ENCODE data around the gene DISC1.

GRCh38 chr1:231639819-231640218, 13.2 kb downstream of the DISC1 start:
- TF ChIP-seq CTCF (IDR thresholded peaks at IDR 0.05), result no peak
- no peak for TF ChIP-seq POLR2A (IDR thresholded peaks at IDR 0.05)
